Endothelial cell of umbilical vein (primary cell): ENCODE data around the gene TTC3. TPM values are rescaled to one million over a fixed set of nuclear protein-coding genes. Genes with fewer than 3 reads are reported as not detected.

ENCODE experiments used
- BruUV-seq: library from RNA; stranded (reverse); fragments of 400-500 nt; replicated peaks from 2 replicates; lab custom pipeline; 2021; lab: Mats Ljungman, UMichigan
- CTCF ChIA-PET: fragments of 300-600, 350-600 bp; sonication (Branson Sonifier 250); formaldehyde crosslinking; loops from one replicate; lab custom pipeline; 2021; ENCODE audit warnings: antibody characterized with exemption, inconsistent platforms; lab: Charles Lee
- POLR2A ChIA-PET: fragments of 300-600, 350-600 bp; sonication (Branson Sonifier 250); formaldehyde crosslinking; loops from one replicate; lab custom pipeline; 2021; ENCODE audit warnings: antibody characterized with exemption, inconsistent platforms; lab: Charles Lee
- DNase-seq: peaks from one replicate; pipeline ENCODE4 v3.0.0-alpha.2; 2011; ENCODE audit warnings: low read depth, low spot score
- FAIRE-seq: peaks from 2 replicates; lab custom pipeline; 2011; peaks lifted over from hg19 to GRCh38; lab: Jason Lieb, UNC
- H2AFZ ChIP-seq: 2 replicates; pipeline ENCODE4 v1.6.0; 2012; ENCODE audit warnings: low read depth, low read length, control low read depth, inconsistent platforms
- H3K27ac ChIP-seq: 2 replicates; pipeline ENCODE4 v1.5.1; 2011; ENCODE audit warnings: low read depth, mild to moderate bottlenecking, control low read depth, low read length, moderate library complexity; ENCODE audit not compliant: insufficient read depth
- H3K27me3 ChIP-seq, 2 experiments: 2 replicates each; pipeline versions ENCODE4 v1.6.0 to v1.6.1; 2011; ENCODE audit warnings: low read length in 2 of 2, mixed read lengths in 1 of 2; ENCODE audit not compliant: control insufficient read depth in 2 of 2, insufficient read depth in 2 of 2
- H3K36me3 ChIP-seq, 2 experiments: 2 replicates in 1 of 2; 3 replicates in 1 of 2; pipeline ENCODE4 v1.5.1; 2011; ENCODE audit warnings: low read length in 2 of 2, mild to moderate bottlenecking in 1 of 2, moderate library complexity in 1 of 2; ENCODE audit not compliant: control insufficient read depth in 2 of 2, insufficient read depth in 2 of 2; ENCODE audit errors: extremely low read depth in 1 of 2
- H3K4me1 ChIP-seq: 3 replicates; pipeline ENCODE4 v1.5.1; 2011; ENCODE audit warnings: mild to moderate bottlenecking, low read length; ENCODE audit not compliant: control insufficient read depth, insufficient read depth; ENCODE audit errors: extremely low read depth
- H3K4me2 ChIP-seq: 2 replicates; pipeline ENCODE4 v1.6.1; 2011; ENCODE audit warnings: low read length, control low read depth, mixed read lengths; ENCODE audit not compliant: insufficient read depth
- H3K4me3 ChIP-seq, 3 experiments: fragments of 200-600 bp in 1 of 3; sonication (generic), shearing (Covaris generic) in 1 of 3; replicated peaks in 1 of 3; 2 replicates each; pipeline ENCODE4 v1.5.1; 2011 to 2016; ENCODE audit warnings: control low read depth in 3 of 3, low read length in 3 of 3, mild to moderate bottlenecking in 2 of 3, inconsistent platforms in 1 of 3, low read depth in 1 of 3, moderate library complexity in 1 of 3; ENCODE audit not compliant: insufficient read depth in 1 of 3
- H3K79me2 ChIP-seq: 2 replicates; pipeline ENCODE4 v1.6.0; 2012; ENCODE audit warnings: low read length, inconsistent platforms; ENCODE audit not compliant: control insufficient read depth, insufficient read depth
- H3K9ac ChIP-seq: replicated peaks from 2 replicates; pipeline ENCODE3; 2011; ENCODE audit warnings: low read length, control low read depth; ENCODE audit not compliant: insufficient read depth; ENCODE audit errors: extremely low read depth
- H3K9me1 ChIP-seq: replicated peaks from 3 replicates; pipeline ENCODE4 v1.6.0; 2011; ENCODE audit warnings: mild to moderate bottlenecking, low read length; ENCODE audit not compliant: control insufficient read depth, insufficient read depth; ENCODE audit errors: extremely low read depth
- H3K9me3 ChIP-seq: replicated peaks from 2 replicates; pipeline ENCODE4 v1.5.1; 2012; ENCODE audit warnings: low read length, inconsistent platforms; ENCODE audit not compliant: control insufficient read depth, insufficient read depth
- H4K20me1 ChIP-seq: replicated peaks from 2 replicates; pipeline ENCODE3; 2011; ENCODE audit warnings: mild to moderate bottlenecking, low read length; ENCODE audit not compliant: control insufficient read depth, insufficient read depth; ENCODE audit errors: extremely low read depth
- CTCF ChIP-seq, 2 donors: IDR thresholded peaks; 1 replicate in 1 of 2; 2 replicates in 1 of 2; pipeline ENCODE4 v1.5.1; 2011; ENCODE audit warnings: low read length in 2 of 2, mild to moderate bottlenecking in 2 of 2, moderate library complexity in 2 of 2, control low read depth in 1 of 2, inconsistent platforms in 1 of 2, low read depth in 1 of 2; ENCODE audit not compliant: insufficient read depth in 1 of 2; ENCODE audit errors: extremely low read depth in 1 of 2
- EZH2 ChIP-seq: IDR thresholded peaks from 2 replicates; pipeline ENCODE4 v1.6.1; 2012; ENCODE audit warnings: borderline replicate concordance, low read depth, mild to moderate bottlenecking, moderate library complexity, low read length, inconsistent platforms; ENCODE audit not compliant: severe bottlenecking
- FOS ChIP-seq: IDR thresholded peaks from 2 replicates; pipeline ENCODE4 v1.6.1; 2011; ENCODE audit warnings: mild to moderate bottlenecking, low read length, moderate library complexity, borderline replicate concordance; ENCODE audit not compliant: insufficient read depth
- GATA2 ChIP-seq: IDR thresholded peaks from 2 replicates; pipeline ENCODE4 v1.7.0; 2011; ENCODE audit warnings: low read depth, mild to moderate bottlenecking, moderate library complexity, mixed read lengths, low read length; ENCODE audit not compliant: insufficient read length, insufficient read depth
- JUN ChIP-seq: IDR thresholded peaks from 2 replicates; pipeline ENCODE4 v1.6.1; 2011; ENCODE audit warnings: borderline replicate concordance, low read depth; ENCODE audit not compliant: insufficient read length, insufficient read depth
- MAX ChIP-seq: IDR thresholded peaks from 2 replicates; pipeline ENCODE4 v1.6.1; 2011; ENCODE audit not compliant: insufficient read depth, insufficient read length
- MYC ChIP-seq: IDR thresholded peaks from one replicate; pipeline ENCODE4 v1.6.1; 2011; ENCODE audit warnings: mild to moderate bottlenecking, low read depth, low read length
- POLR2A ChIP-seq: IDR thresholded peaks from 2 replicates; pipeline ENCODE4 v1.6.1; 2012; ENCODE audit warnings: low read depth, mild to moderate bottlenecking, control low read depth, low read length
- POLR2AphosphoS5 ChIP-seq: IDR thresholded peaks from 2 replicates; pipeline ENCODE4 v1.6.1; 2012; ENCODE audit warnings: low read depth, mild to moderate bottlenecking, control low read depth, low read length, moderate library complexity; ENCODE audit not compliant: insufficient read depth
- dilution Hi-C: fragments of 300-500 bp; cut with MboI; formaldehyde crosslinking; loops from one replicate; pipeline ENCODE4 v1.15.0; 2019; ENCODE audit warnings: low sequenced_read_pairs; ENCODE audit not compliant: extremely low pct_ligation_motif_present
- intact Hi-C: fragments of 100-400 bp; cut with micrococcal nuclease; formaldehyde crosslinking; loops from one replicate; pipeline ENCODE4 v1.10.0; 2022
- polyA plus RNA-seq, 4 experiments: library from polyadenylated mRNA; depleted of rRNA in 3 of 4; stranded (reverse) in 3 of 4; unstranded in 1 of 4; fragments of >200 nt; gene quantifications; 2 replicates each; pipeline versions ENCODE4 v1.2.1 to v1.2.3, GENCODE V29; 2011 to 2012; ENCODE audit warnings: missing spikeins in 1 of 4
- total RNA-seq: library from RNA; stranded (reverse); gene quantifications from 2 replicates; pipeline ENCODE4 v1.2.3, GENCODE V29; 2021

The TTC3 gene
- total and polyA plus RNA-seq, 2 donors (not counting 3 experiments of a cell fraction or from before 2014, with no cell fraction given): 26.2 to 113 TPM

- Histone ChIP-seq H3K79me2 (no peaks in the 10 kb centered on the region), H3K4me1 (peaks cover 4% of the 10 kb centered on the region), H2AFZ (no peak overlapping the region), H3K36me3 (no peaks in the 10 kb centered on the region), H3K4me3 (no peak overlapping the region), H3K9me1 (no peaks in the 10 kb centered on the region), H3K9me3 (no peaks in the 10 kb centered on the region), H4K20me1 (no peaks in the 10 kb centered on the region), H3K27ac (no peak overlapping the region), H3K4me2 (no peak overlapping the region), H3K27me3 (no peaks in the 10 kb centered on the region), H3K9ac (no peak overlapping the region)
- no peak for TF ChIP-seq POLR2AphosphoS5
- TF ChIP-seq FOS: no peak
- TF ChIP-seq JUN: no peak
- no peak for TF ChIP-seq GATA2
- no peak for TF ChIP-seq CTCF (IDR thresholded peaks at IDR 0.05; ENCODE audit: extremely low read depth in 1 of 2, insufficient read depth in 1 of 2, low read depth in 1 of 2, low read length in 2 of 2)
- TF ChIP-seq EZH2: no peak
- TF ChIP-seq MYC: no peak
- TF ChIP-seq MAX: no peak
- no peak for TF ChIP-seq POLR2A
- ChIA-PET POLR2A (no interaction called here), CTCF (interaction anchor here (1.0 kb wide), 1 partner anchor 88 kb away, joined by 4 read pairs; no protein-coding TSS in a partner anchor)
- DNase-seq: no peak
- no TSS peak for BruUV-seq
- dilution Hi-C loops: no loop called here
- intact Hi-C loops: no loop called here
- no peak for FAIRE-seq
Observed at GRCh38 chr21:37064841-37065240, 8.2 kb upstream of the TTC3 start.
